COR-L47 (cell line): Measurements from ENCODE around the gene PRR14L.
A peak's percentile ranks its signal among the peaks of the same experiment; 100 is the strongest.
"Not testable (repeated sequence)": the region's sequence is repeated elsewhere in the genome, so short reads cannot be mapped to it uniquely, and the experiment has no call there.

Experiments
- DNase-seq: peaks from one replicate; lab custom pipeline; 2025; lab: John Stamatoyannopoulos, UW

Gene PRR14L

DNA sequence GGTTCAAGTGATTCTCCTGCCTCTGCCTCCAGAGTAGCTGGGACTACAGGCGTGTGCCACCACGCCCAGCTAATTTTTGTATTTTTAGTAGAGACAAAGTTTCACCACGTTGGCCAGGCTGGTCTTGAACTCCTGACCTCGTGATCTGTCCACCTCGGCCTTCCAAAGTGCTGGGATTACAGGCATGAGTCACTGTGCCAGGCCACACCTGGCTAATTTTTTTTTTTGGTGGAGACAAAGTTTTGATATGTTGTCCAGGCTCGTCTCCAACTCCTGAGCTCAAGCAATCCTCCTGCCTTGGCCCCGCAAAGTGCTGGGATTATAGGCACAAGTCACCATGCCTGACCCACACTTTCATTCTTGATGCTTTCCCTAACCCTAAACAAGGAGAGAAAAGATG, 9.6 kb downstream of the PRR14L start:
- not testable (repeated sequence) for DNase-seq

DNA sequence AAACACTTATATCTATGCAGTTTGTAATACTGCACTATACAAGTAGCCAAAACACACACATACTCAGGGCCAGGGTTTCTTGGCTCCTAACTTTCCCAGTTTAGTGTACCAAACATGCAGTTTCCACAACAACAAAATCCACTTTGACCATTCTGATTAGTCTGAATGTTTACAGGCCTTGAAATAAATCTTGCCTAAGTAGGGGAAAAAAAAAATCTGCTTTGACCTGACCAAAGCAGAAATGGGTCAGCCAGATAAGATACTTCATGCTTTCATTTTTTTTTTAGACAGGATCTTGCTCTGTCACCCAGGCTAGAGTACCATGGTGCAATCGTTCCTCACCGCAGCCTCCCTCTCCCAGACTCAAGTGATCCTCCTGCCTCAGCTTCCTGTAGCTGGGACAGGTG, 10.1 kb downstream of the PRR14L start:
- no peak for DNase-seq

DNA sequence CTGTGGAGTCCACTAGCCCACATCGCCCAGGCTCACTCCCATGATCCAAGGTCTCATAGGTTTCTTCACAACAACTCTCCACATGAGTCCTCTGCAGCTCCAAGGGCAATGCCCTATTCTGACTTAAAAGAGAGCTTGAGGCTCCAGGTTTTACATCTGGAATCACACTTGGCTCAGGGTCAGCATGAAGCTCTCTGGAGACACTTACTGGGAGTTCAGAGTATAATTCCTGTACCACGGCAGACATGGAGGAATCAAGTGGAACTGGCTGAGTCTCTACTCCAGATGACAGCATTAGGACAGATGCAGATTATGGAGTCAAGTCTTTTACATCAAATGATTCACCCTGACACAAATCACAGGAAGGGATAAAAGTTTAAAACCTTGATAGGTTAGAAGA, 11.4 kb downstream of the PRR14L start:
- no peak for DNase-seq

DNA sequence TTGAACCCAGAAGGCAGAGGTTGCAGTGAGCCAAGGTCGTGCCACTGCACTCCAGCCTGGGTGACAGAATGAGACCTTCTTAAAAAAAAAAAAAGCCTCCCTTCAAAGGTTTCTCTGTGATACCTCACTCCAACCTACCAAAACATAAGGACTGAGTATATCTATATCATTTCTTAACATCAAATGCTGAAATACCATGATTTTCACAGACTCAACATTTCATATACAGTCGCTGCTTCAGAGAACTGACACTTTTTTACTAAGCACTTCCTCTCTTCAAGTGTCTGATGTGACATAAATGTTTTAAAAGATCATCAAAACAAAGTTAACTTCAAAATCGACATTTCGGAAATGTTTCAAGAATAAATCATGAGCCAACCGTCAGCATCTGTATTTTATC, 12.0 kb downstream of the PRR14L start:
- DNase-seq: no peak

DNA sequence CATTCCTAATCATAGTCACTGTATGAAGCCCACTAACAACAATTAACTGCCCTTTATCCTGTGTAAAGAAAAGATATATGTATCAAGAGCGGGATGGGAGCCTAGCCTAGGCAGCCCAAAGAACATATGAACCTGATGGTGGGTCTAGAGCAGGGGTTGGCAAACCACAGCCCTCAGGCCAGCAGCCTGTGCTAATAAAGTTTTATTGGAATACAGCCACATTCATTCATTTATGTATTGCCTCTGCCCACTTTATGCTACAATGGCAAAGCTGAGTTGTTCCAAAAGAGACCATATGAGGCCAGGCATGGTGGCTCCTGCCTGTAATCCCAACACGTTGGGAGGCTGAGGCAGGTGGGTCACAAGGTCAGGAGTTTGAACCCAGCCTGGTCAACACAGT, 13.5 kb downstream of the PRR14L start:
- DNase-seq: no peak

DNA sequence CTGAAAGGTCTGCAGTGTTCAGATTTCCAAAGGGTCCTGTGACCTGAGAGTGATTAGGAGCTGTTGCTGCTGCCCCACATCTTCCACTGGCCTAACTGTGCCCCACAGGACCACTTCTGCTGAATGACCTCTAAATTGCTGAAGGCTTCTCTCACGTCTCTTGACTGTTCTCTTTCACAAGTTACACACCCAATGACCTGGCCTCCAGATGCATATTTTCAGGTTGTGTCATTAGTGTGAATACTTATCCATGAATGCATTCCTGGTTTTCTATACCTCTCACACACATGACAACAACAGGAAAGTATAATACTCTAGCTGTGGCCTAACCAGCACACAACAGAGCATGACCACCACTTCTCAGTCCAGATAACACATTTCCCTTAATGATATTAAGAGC, 15.4 kb downstream of the PRR14L start:
- no peak for DNase-seq

DNA sequence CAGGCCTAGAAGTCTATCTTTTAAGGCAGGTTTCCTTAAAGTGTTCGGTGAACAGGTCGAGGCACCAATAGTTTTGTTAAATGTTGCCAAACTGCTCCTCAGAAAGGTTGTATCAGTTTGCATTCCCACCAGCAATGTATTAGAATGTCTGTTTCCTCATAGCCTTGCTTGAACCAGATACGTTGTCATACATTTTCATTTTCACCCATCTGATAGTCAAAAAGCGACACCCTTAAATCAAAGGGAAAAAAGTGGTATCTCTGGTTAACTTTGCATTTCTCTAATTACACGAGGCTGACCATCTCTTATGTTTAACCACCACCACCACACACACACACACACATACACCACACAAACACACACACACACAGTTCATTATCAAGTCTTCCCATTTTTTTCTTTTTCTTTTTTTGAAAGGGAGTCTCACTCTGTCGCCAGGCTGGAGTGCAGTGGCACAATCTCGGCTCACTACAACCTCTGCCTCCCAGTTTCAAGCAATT, 16.3 kb downstream of the PRR14L start:
- DNase-seq: no peak

DNA sequence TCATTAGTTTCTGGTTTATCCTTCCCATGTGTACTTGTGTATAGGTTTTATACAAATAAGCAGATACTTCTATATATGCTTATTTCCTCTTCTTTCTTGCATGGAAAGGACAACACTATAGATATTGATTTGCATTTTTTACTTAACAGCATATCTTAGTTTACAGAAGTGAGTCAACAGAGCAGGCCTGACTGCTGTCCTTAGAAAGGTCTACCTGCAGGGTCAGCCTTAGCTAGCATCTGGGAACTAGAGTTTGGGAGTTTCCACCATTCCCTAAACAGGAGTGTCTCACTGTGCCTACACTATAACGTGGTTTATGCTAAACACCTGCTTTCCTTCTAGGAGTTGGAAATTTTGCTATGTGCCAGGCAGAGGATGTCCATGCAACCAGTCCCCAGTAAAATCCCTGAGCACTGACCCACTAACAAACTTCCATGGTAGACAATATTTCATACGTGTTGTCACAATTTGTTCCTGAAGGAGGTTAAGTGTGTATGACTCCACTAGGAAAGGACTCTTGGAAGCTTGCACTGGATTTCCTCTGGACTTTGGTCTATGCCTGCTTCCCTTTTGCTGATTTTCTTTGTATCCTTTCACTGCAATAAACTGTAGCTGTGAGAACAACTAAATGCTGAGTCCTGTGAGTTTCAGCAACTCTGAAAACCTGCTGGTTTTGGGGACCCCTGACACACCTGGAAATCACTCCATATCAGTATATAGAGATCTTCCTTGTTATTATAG, 17.7 kb downstream of the PRR14L start:
- no peak for DNase-seq

DNA sequence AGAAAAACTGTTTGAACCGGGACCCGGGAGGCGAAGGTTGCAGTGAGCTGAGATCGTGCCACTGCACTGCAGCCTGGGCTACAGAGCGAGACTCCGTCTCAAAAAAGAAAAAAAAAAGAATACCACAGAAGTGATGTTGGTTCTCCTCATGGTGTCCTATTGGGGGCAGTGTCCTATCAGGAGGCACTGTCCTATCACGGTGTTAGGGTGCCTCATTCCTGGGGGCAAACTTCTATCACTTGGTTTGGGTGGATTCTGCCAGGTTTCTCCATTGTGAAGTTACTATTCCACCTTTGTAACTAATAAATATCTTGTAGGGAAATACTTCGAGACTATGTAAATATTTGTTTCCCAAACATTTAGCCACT, 19.6 kb downstream of the PRR14L start:
- DNase-seq: no peak

DNA sequence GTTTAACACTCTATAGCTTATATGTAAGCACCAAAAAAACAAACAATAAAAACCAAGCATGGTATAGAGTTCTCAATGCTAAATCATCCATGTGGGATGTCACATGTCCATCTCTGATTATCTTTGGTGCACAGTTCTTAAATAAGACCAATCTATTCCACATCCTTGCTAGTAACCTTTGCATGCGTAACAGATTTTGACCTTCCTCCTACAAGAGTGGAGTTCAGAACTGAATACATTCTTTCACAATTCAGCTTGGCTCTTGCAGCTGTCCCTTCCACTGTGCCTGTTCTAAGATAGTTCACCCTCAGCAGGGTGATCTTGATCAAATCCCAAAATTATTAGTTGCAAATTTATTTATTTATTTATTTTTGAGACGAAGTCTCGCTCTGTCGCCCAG, 21.1 kb downstream of the PRR14L start:
- no peak for DNase-seq

DNA sequence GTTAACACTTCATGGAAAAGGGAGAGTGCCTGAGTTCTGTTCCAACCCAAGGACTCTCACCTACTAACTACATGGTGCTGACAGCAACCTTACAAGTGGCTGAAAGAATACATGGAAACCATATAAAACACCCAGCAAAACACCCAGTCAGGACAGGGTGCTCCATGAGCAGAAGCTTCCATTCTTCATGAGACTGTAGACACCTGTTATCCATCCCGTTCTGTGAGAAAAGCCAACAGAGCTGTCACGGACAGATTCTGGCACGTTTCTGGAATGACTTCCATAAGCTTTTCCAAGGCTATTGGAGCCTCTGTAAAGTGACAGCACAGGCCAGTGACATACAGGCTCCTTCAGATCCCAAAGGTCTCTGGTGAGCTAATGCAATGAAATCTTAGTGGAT, 23.2 kb downstream of the PRR14L start:
- no peak for DNase-seq

DNA sequence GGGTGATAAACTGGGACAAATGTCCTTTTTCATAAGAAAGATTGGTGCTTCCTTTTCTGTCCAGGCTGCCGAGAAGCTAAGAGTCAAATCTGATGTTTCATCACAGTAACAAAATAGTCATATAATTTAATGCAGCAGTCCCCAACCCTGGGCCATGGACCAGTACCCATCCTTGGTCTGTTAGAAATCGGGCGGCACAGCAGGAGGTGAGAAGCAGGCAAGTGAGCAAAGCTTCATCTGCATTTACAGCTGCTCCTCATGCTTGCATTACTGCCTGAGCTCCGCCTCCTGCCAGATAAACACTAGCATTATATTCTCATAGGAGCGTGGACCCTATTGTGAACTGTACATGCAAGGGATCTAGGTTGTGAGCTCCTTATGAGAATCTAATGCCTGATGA, 26.2 kb downstream of the PRR14L start:
- no peak for DNase-seq

DNA sequence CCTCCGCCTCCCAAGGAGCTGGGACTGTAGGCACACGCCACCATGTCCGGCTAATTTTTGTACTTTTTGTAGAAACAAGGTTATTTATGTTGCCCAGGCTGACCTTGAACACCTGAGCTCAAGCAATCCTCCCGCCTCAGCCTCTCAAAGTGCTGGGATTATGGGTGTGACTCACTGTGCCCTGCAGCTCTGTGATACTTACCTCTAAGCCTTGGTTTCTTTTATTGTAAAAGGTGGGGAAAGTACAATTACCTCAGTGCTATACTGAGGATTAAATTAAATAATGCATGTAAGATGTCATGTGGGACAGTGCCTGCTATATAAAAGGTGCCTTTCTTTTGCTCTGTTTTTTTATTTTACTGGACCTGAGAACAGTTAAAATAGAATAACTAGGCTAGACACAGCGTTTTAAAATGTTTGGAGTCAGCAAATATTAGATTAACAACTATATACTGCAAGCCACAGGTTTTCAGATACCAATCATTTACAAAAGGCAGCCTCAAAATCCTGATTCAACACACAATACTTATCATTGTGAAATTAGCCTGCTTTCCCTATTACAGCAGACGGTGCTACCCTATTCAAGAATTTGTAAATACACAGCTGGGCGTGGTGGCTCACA, 30.0 kb downstream of the PRR14L start:
- no peak for DNase-seq

DNA sequence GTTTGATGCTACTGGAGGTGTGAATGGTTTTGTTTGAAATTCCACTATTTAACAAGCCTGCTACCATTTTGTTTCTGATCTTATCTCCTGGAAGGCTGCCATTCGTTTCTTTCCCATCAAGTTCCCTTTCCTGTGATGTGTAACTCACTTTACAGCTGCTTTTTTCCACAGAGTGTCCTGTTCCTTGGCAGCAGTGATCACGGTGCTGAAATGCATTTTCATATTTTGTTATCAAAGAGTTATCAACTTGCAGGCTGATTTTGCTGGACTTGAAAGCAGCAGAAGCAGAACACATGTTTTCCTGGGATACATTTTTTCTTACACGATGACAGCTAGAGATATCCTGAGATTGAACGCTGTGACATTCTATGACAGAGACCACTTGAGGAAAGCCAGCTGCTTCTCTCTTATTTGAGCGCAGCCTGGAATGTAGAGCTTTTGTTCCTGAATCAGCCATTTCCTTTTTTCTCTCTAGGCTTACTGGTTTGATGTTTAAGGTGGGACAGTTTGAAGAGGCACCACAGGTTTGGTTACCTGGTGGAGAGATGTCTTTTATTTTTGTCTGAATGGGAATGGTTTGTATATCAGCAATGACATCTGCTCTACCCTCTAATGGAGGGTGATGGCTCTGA, 34.7 kb downstream of the PRR14L start:
- DNase-seq: no peak

DNA sequence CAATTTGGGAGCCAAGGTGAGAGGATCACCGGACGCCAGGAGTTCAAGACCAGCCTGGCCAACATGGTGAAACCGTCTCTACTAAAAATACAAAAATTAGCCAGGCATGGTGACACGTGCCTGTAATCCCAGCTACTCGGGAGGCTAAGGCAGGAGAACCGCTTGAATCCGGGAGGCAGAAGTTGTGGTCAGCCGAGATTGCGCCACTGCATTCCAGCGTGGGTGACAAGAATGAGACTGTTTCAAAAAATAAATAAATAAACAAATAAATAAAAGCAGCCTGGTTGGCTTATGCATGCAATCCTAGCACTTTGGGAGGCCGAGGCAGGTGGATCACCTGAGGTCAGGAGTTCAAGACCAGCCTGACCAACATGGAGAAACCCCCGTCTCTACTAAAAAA, 38.7 kb downstream of the PRR14L start:
- not testable (repeated sequence) for DNase-seq

DNA sequence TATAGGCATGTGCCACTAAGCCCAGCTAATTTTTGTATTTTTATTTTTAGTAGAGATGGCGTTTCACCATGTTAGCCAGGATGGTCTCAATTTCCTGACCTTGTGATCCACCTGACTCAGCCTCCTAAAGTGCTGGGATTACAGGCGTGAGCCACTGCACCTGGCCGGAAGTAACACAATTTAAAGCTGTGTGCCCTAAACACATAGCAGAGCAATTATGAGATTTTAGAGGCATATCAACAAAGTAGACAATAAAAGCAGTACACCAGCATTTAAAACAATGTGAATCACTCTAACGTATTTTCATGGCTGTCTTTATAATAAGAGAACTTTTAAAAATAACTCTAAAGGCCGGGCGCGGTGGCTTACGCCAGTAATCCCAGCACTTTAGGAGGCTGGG, 42.4 kb downstream of the PRR14L start:
- DNase-seq: peak; percentile 9

DNA sequence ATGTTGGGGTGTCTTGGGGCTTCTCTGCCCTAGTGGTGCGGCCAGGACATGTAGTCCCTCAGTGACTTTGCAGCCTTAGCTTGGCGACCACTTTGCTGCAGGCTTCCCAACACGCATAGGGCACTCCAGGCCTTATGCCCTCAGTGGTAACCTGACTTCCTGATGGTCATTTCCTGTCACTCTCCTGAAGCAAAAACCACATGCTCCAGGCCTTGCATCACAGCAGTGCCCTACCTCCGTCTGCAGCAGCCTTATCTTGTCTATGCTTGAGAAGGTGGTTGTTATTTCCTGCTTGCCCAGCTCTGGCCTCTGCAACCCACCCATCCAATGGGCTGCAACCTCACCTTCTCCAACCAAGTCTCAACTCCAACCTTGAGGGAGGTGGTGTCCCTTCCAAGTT, 54.5 kb downstream of the PRR14L start:
- DNase-seq: no peak

DNA sequence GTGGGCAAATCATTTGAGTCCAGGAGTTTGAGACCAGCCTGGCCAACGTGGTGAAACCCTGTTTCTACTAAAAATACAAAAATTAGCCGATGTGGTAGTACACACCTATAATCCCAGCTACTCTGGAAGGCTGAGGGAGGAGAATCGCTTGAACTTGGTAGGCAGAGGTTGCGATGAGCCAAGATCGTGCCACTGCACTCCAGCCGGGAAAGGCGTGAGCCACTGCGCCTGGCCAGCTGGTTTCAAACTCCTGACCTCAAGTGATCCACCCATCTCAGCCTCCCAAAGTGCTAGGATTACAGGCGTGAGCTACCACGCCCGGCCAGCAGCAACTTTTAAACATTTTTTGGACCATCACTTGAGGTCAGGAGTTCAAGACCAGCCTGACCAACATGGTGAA, 55.9 kb downstream of the PRR14L start:
- not testable (repeated sequence) for DNase-seq

DNA sequence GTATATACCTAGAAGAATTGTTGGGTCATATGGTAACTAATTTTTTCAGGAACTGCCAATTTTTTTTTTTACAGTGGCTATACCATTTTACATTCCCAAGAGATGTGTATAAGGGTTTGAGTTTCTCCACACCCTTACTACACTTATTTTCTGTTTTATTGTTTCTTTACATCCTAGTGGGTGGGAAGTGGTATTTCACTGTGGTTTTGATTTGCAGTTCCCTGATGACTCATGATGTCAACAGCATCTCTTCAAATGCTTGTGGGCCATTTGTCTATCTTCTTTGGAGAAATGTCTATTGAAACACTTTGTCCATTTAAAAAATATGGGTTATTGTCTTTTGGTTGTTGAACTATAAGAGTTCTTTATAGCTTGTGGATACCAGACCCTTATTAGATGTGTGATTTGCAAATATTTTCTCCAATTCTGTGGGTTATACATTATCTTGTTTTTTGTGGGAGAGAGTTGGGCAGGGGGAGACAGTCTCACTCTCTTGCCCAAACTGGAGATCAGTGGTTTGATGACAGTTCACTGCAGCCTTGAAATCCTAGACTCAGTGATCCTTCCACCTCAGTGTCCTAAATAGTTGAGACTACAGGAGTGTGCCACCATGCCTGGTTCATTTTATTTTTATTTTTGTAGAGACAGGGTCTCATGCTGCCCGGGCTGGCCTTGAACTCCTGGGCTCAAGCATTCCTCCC, 57.6 kb downstream of the PRR14L start:
- DNase-seq: no peak

DNA sequence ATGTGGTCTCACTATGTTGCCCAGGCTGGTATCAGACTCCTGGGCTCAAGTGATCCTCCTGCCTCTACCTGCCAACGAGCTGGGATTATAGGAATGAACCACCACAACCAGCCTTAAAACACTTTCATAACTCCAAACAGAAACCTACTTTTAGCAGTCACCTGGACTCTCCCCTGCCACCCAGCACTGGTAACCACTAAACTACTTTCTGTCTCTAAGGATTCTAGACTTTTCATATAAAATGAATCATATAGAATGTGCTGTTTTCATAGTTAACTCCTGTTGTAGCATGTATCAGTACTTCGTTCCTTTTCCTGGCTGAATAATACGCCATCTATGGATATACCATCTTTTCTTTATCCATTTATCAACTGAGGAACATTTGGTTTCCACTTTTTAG, 58.5 kb downstream of the PRR14L start:
- no peak for DNase-seq

DNA sequence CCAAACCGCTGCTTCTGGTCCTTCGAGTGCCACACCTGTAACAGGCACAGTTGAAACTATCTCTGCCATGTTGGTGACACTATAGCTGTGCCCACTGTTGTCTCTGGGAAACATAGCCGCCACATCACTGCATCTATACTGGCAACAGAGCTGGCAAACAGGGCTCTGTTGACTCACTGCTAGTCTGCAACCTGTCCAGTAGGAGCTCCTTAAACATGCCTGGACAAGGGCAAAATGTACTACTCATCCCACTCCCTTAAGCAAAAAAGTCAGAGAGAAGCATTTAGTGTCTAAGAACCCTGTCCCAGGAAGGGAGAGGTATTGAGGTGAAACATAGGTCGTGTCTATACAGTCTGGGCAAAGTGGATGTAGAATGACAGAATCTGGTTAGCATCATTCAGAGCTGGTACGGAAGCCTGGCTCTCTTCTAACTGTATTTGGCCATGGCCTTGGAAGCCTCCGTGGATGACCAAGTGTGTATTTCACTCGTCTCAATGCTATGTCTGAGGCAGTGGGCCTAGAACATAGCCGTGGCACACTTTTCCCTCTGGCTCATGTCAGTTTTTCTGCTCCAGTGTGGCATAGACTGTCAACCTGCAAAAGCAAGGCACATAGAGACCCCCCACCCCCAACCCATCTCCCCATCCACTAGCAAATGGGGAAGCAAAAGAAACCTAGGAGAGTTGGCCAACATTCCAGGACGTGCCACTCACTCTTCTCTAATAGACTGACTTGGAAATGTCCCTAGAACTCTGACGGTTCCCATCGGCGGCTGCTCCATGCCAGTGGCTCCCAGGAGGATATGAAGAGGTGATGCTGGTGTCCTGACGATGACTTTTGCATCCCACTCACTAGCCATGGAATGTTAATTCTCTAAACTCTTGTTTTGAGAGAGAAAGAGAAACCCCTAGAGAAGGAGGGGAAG, 66.5 kb downstream of the PRR14L start:
- no peak for DNase-seq

DNA sequence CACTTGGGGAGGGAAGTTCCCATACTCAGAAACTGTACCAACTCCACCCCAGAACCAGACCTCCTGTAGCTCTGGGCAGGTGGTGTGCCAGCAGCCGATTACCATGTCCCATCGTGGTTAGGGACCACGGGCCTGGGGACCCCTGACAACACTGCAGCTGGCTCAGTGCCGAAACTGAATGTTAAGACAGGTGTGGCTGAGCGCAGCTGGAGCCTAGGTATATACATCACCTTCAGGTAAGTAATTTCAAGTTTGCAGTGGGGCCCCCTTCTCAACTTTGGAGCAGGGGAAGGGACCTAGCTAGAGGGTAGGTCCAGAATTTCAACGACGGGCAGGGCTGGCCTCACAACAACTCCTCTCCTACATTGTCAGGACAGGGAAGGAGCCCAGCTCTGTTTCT, 67.2 kb downstream of the PRR14L start:
- DNase-seq: no peak
